PC-9 (cell line): ENCODE data around the gene RAD50.

Experiments
- EZH2 ChIP-seq: fragments of 200-600 bp; sonication (generic); IDR thresholded peaks from 2 replicates; pipeline ENCODE4 v1.8.0; 2017; ENCODE audit warnings: antibody characterized with exemption, low read depth
- TF ChIP-seq, protein P1 (sequence below): fragments of 200-600 bp; sonication (generic); conservative IDR thresholded peaks from 2 replicates; pipeline ENCODE4 v1.6.1; 2017; ENCODE audit warnings: mixed run types, antibody characterized with exemption, mild to moderate bottlenecking, moderate library complexity

DNA sequence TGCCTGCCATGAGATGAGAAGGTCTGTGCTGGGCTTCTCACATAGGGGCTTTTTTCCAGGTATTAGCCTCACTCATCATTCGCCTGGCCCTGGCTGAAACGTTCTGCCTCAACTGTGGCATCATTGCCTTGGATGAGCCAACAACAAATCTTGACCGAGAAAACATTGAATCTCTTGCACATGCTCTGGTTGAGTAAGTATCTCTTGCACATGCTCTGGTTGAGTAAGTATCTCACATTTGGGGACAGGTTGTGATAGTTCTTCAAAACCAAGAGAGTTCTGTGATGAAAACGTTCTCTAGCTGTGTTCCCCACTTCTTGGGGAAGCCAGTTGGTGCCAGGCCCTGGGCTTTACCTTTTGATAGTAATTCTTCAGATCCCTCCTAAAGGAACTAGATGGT lies 83.8 kb downstream of the RAD50 start:
- TF ChIP-seq, protein P1, sequence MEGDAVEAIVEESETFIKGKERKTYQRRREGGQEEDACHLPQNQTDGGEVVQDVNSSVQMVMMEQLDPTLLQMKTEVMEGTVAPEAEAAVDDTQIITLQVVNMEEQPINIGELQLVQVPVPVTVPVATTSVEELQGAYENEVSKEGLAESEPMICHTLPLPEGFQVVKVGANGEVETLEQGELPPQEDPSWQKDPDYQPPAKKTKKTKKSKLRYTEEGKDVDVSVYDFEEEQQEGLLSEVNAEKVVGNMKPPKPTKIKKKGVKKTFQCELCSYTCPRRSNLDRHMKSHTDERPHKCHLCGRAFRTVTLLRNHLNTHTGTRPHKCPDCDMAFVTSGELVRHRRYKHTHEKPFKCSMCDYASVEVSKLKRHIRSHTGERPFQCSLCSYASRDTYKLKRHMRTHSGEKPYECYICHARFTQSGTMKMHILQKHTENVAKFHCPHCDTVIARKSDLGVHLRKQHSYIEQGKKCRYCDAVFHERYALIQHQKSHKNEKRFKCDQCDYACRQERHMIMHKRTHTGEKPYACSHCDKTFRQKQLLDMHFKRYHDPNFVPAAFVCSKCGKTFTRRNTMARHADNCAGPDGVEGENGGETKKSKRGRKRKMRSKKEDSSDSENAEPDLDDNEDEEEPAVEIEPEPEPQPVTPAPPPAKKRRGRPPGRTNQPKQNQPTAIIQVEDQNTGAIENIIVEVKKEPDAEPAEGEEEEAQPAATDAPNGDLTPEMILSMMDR = no peak
- TF ChIP-seq EZH2 = no peak
